LNCaP clone FGC (cell line): Measurements from ENCODE around the gene KDM2B.

Experiments used
- DNase-seq: peaks from one replicate; pipeline ENCODE4 v3.0.0-alpha.2; 2011; ENCODE audit warnings: low read depth
- H3K4me3 ChIP-seq: 2 replicates; pipeline ENCODE4 v1.5.1; 2011; ENCODE audit warnings: mild to moderate bottlenecking, low read depth, low read length, control low read depth
- CTCF ChIP-seq: IDR thresholded peaks from 2 replicates; pipeline ENCODE4 v1.5.1; 2012; ENCODE audit warnings: mild to moderate bottlenecking; ENCODE audit not compliant: control insufficient read depth, insufficient read depth; ENCODE audit errors: extremely low read depth

KDM2B gene

GRCh38 chr12:121451961-121452339 lies 128.9 kb downstream of the KDM2B start:
- TF ChIP-seq CTCF = no peak
- H3K4me3 ChIP-seq = no peak overlapping the region
- DNase-seq = no peak

GRCh38 chr12:121448771-121449315 lies 132.0 kb downstream of the KDM2B start:
- TF ChIP-seq CTCF = no peak
- H3K4me3 ChIP-seq = no peak overlapping the region
- no peak for DNase-seq

GRCh38 chr12:121446750-121447149 lies 134.1 kb downstream of the KDM2B start:
- no peak for DNase-seq
- no peak for TF ChIP-seq CTCF
- H3K4me3 ChIP-seq = no peak overlapping the region

GRCh38 chr12:121444842-121445202 lies 136.0 kb downstream of the KDM2B start:
- no peak for DNase-seq
- no peak overlapping the region for H3K4me3 ChIP-seq

GRCh38 chr12:121443911-121444841 lies 136.6 kb downstream of the KDM2B start:
- H3K4me3 ChIP-seq = no peak overlapping the region
- TF ChIP-seq CTCF = no peak
- no peak for DNase-seq

More at GRCh38 chr12:121444842-121445202, 136.0 kb downstream of the KDM2B start:
- no peak for TF ChIP-seq CTCF

GRCh38 chr12:121443193-121443870 lies 137.5 kb downstream of the KDM2B start:
- peak; percentile 95 for TF ChIP-seq CTCF
- H3K4me3 ChIP-seq = no peak overlapping the region
- DNase-seq = peak; percentile 28
